Lung (tissue), 12 donors: ENCODE measurements around the gene AP5S1. TPM values are rescaled to one million over a fixed set of nuclear protein-coding genes. Genes with fewer than 3 reads are reported as not detected.
A peak's percentile ranks its signal among the peaks of the same experiment; 100 is the strongest.

Experiments
- ATAC-seq: fragments of 200-7000 bp; cut with Tn5 transposase; one replicate; pipeline ENCODE4 v1.9.1; 2020; ENCODE audit warnings: moderate number of reproducible peaks; ENCODE audit not compliant: insufficient read depth, low FRiP score
- DNase-seq, 3 donors: peaks; one replicate each; pipeline ENCODE4 v3.0.0-alpha.2; 2013 to 2017
- H3K27ac ChIP-seq, 2 donors: one replicate each; pipeline ENCODE4 v1.5.1; 2013; ENCODE audit warnings: mild to moderate bottlenecking in 2 of 2, moderate library complexity in 2 of 2, control low read depth in 1 of 2, inconsistent platforms in 1 of 2, low read depth in 1 of 2, low read length in 1 of 2
- H3K27me3 ChIP-seq, 3 donors: one replicate each; pipeline ENCODE4 v1.5.1; 2013; ENCODE audit warnings: low read length in 2 of 3; ENCODE audit not compliant: control insufficient read depth in 3 of 3, insufficient read depth in 3 of 3
- H3K36me3 ChIP-seq, 4 donors: one replicate each; pipeline ENCODE4 v1.5.1; 2013; ENCODE audit warnings: low read length in 4 of 4, mild to moderate bottlenecking in 1 of 4, moderate library complexity in 1 of 4; ENCODE audit not compliant: control insufficient read depth in 4 of 4, insufficient read depth in 4 of 4
- H3K4me1 ChIP-seq, 5 donors: one replicate each; pipeline ENCODE4 v1.5.1; 2013; ENCODE audit warnings: low read length in 5 of 5, mild to moderate bottlenecking in 2 of 5, moderate library complexity in 1 of 5; ENCODE audit not compliant: control insufficient read depth in 5 of 5, insufficient read depth in 5 of 5
- H3K4me3 ChIP-seq: one replicate; pipeline ENCODE4 v1.5.1; 2013; ENCODE audit warnings: mild to moderate bottlenecking, control low read depth, moderate library complexity
- H3K9ac ChIP-seq, 2 donors: one replicate each; pipeline ENCODE4 v1.5.1; 2013; ENCODE audit warnings: low read length in 2 of 2, control low read depth in 1 of 2; ENCODE audit not compliant: insufficient read depth in 1 of 2
- H3K9me3 ChIP-seq, 4 donors: one replicate each; pipeline ENCODE4 v1.5.1; 2013; ENCODE audit warnings: low read length in 3 of 4, mild to moderate bottlenecking in 1 of 4, moderate library complexity in 1 of 4; ENCODE audit not compliant: control insufficient read depth in 4 of 4, insufficient read depth in 3 of 4
- CTCF ChIP-seq: IDR thresholded peaks from 2 replicates; pipeline ENCODE4 v1.5.1; 2012; ENCODE audit warnings: mild to moderate bottlenecking; ENCODE audit errors: control extremely low read depth, extremely low read depth
- WGBS, 2 donors: extraction: QIAGEN DNeasy Blood & Tissue Kit; methylation state at CpG; one replicate each; pipeline ENCODE4 v1.1.7; 2013; 5-methylcytosine and 5-hydroxymethylcytosine counted together
- polyA plus RNA-seq, 2 donors: library from polyadenylated mRNA; stranded (reverse); fragments of 200-250 nt; gene quantifications; one replicate each; pipeline ENCODE4 v1.2.1, GENCODE V29; 2013
- total RNA-seq, 2 donors: library from RNA; depleted of rRNA in 1 of 2; stranded (reverse); fragments of >200 nt in 1 of 2; gene quantifications; one replicate each; pipeline ENCODE4 v1.2.1, GENCODE V29; 2014 to 2021
- donor health status: control.
- donor health status: control.
- donor health status: Bipolar disorder and iron deficiency.
- donor health status: healthy.
- donor health status: DM: yes; HTN: yes; CAD: no.

AP5S1 gene
- total and polyA plus RNA-seq, 4 donors: 8.1 to 20.7 (median 11.9) TPM

DNA sequence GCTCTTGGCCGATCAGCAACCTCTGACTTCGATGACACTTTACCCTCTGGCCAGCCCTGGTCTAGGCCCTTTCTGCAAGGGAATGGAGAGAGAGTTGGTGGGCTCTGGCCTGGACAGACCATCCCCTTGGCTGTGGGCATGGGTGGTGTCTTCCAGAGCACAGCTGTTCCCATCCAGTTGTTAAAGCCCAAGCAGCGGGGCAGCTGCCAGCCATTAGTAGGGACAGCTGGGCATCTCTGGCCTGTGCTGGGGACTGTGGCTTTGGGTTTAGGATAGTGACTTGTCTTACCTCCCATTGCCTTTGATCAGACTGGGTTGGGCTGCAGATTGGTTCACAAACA, 21.5 kb upstream of the AP5S1 start:
- no peaks in the 10 kb centered on the region for H3K9me3 ChIP-seq
- ATAC-seq (no peak), DNase-seq (no peak)
- H3K4me1 ChIP-seq: peaks cover 0 to 40% (median 14%) of the 10 kb centered on the region in 5 donors
- no peaks in the 10 kb centered on the region for H3K27me3 ChIP-seq
- TF ChIP-seq CTCF: no peak
- 85 to 96% methylated on average over 3 of the region's 3 CpGs for WGBS, 2 donors
- H3K4me3 ChIP-seq: peak overlapping the region; percentile 25
- H3K9ac ChIP-seq: no peak overlapping the region
- H3K27ac ChIP-seq: peak overlapping the region in 1 of 2 donors; percentile 73
- H3K36me3 ChIP-seq: peaks cover 0 to 48% (median 19%) of the 10 kb centered on the region in 4 donors

GRCh38 chr20:3800256-3800877, 20.0 kb upstream of the AP5S1 start:
- H3K27me3 ChIP-seq: no peaks in the 10 kb centered on the region
- peaks cover 0 to 48% (median 14%) of the 10 kb centered on the region in 5 donors for H3K4me1 ChIP-seq
- WGBS, 2 donors: 89 to 91% methylated on average over 17 to 18 of the region's 18 CpGs
- TF ChIP-seq CTCF: no peak
- no peaks in the 10 kb centered on the region for H3K9me3 ChIP-seq
- peaks cover 0 to 58% (median 29%) of the 10 kb centered on the region in 4 donors for H3K36me3 ChIP-seq
- ATAC-seq (no peak), DNase-seq (no peak)
- H3K9ac ChIP-seq: no peak overlapping the region
- H3K4me3 ChIP-seq: no peak overlapping the region
- H3K27ac ChIP-seq: peak overlapping the region in 1 of 2 donors; percentile 69

DNA sequence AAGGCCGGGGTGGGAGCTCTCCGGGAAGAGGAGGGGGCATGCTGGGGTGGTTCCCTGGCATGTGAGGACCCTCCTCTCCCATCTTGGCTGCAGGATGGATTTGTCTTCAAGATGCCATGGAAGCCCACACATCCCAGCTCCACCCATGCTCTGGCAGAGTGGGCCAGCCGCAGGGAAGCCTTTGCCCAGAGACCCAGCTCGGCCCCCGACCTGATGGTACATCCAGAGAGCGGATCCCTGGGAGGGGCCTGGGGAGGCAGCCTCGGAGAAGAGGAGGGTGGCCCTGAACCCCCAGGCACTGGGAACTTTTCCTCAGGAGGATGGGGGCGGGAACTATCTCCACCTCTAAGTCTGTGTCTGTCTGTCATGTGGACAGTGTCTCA, 19.5 kb upstream of the AP5S1 start:
- Histone ChIP-seq H3K27ac (peak overlapping the region in 1 of 2 donors; percentile 69), H3K4me1 (peaks cover 0 to 48% (median 14%) of the 10 kb centered on the region in 5 donors), H3K27me3 (no peaks in the 10 kb centered on the region), H3K4me3 (no peak overlapping the region), H3K9me3 (no peaks in the 10 kb centered on the region), H3K9ac (no peak overlapping the region), H3K36me3 (peaks cover 0 to 59% (median 31%) of the 10 kb centered on the region in 4 donors)
- no peak for ATAC-seq
- DNase-seq: no peak
- no peak for TF ChIP-seq CTCF
- 92 to 94% methylated on average over 7 to 8 of the region's 8 CpGs for WGBS, 2 donors

GRCh38 chr20:3801299-3801698, 19.0 kb upstream of the AP5S1 start:
- TF ChIP-seq CTCF: no peak
- ATAC-seq: no peak
- Histone ChIP-seq H3K9ac (no peak overlapping the region), H3K4me1 (peaks cover 0 to 50% (median 14%) of the 10 kb centered on the region in 5 donors), H3K36me3 (peaks cover 0 to 59% (median 35%) of the 10 kb centered on the region in 4 donors), H3K27me3 (no peaks in the 10 kb centered on the region), H3K4me3 (no peak overlapping the region), H3K9me3 (no peaks in the 10 kb centered on the region), H3K27ac (peak overlapping the region in 1 of 2 donors; percentile 69)
- 96 to 100% methylated on average over 4 of the region's 4 CpGs for WGBS, 2 donors
- DNase-seq: no peak
